Bronchial epithelial cell (primary cell): ENCODE measurements around the gene PTBP3. TPM values are rescaled to one million over a fixed set of nuclear protein-coding genes. Genes with fewer than 3 reads are reported as not detected.

ENCODE experiments used
- DNase-seq: peaks from one replicate; pipeline ENCODE4 v3.0.0-alpha.2; 2010; ENCODE audit warnings: low read depth
- FAIRE-seq: peaks from 2 replicates; lab custom pipeline; 2011; peaks lifted over from hg19 to GRCh38; lab: Jason Lieb, UNC
- H3K27me3 ChIP-seq: 2 replicates; pipeline ENCODE4 v1.5.1; 2011; ENCODE audit warnings: low read length; ENCODE audit not compliant: control insufficient read depth, insufficient read depth
- H3K36me3 ChIP-seq: 2 replicates; pipeline ENCODE4 v1.5.1; 2011; ENCODE audit warnings: low read length; ENCODE audit not compliant: control insufficient read depth, insufficient read depth
- H3K4me3 ChIP-seq: 2 replicates; pipeline ENCODE4 v1.5.1; 2011; ENCODE audit warnings: mild to moderate bottlenecking, low read depth, low read length, control low read depth
- total RNA-seq: library from RNA; depleted of rRNA; stranded (reverse); fragments of >200 nt; gene quantifications from 2 replicates; pipeline ENCODE4 v1.2.1, GENCODE V29; 2014
- TF ChIP-seq, protein P1 (sequence below): IDR thresholded peaks from 2 replicates; pipeline ENCODE4 v1.5.1; 2011; ENCODE audit warnings: mild to moderate bottlenecking, moderate library complexity, low read length, control low read depth, inconsistent platforms; ENCODE audit not compliant: insufficient read depth, severe bottlenecking

Gene PTBP3
- total RNA-seq, 1 donor from 2014 or later, result 62.4 TPM

DNA sequence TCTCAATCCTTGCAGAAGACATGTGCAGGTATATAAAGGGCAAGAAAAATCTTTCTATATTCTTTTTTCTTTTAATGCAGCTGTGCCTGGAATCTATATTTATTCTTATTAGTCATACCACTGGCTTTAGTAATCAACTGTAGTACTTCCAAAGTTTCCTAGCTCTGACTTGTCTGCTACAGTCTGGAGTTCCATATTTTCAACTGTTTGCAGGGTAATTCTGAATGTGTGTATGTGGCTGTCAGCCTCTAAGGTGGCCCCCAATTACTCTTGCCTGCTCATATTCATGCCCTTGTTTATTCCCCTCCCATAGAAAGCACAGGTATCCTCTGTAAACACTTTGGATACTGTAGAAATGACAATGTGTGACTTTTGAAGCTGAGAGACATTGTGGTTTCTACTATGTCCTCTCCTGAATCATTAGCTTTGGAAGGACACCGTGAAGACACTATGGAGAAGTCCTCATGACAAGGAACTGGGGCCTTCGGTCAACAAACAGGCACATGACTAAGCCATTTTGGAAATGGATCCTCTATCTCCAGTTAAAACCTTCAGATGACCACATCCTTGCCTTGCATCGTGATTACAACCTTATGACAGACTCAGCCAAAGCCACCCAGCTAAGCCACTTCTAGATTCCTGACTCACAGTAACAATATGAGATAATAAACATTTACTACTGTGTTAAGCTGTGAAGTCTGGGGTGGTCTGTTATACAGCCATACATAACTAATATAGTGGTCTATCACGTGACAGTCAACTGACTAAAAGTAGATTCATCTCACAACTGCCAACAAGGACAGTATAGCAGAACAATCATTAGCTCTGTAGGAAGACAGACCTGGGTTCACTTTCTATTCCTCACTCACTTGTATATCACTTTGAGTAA is 108.8 kb downstream of the PTBP3 start:
- peak; percentile 61 for DNase-seq
- FAIRE-seq, result no peak
- TF ChIP-seq, protein P1, sequence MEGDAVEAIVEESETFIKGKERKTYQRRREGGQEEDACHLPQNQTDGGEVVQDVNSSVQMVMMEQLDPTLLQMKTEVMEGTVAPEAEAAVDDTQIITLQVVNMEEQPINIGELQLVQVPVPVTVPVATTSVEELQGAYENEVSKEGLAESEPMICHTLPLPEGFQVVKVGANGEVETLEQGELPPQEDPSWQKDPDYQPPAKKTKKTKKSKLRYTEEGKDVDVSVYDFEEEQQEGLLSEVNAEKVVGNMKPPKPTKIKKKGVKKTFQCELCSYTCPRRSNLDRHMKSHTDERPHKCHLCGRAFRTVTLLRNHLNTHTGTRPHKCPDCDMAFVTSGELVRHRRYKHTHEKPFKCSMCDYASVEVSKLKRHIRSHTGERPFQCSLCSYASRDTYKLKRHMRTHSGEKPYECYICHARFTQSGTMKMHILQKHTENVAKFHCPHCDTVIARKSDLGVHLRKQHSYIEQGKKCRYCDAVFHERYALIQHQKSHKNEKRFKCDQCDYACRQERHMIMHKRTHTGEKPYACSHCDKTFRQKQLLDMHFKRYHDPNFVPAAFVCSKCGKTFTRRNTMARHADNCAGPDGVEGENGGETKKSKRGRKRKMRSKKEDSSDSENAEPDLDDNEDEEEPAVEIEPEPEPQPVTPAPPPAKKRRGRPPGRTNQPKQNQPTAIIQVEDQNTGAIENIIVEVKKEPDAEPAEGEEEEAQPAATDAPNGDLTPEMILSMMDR, result no peak
- Histone ChIP-seq H3K4me3 (no peak overlapping the region), H3K27me3 (no peaks in the 10 kb centered on the region), H3K36me3 (peaks cover 4% of the 10 kb centered on the region)

DNA sequence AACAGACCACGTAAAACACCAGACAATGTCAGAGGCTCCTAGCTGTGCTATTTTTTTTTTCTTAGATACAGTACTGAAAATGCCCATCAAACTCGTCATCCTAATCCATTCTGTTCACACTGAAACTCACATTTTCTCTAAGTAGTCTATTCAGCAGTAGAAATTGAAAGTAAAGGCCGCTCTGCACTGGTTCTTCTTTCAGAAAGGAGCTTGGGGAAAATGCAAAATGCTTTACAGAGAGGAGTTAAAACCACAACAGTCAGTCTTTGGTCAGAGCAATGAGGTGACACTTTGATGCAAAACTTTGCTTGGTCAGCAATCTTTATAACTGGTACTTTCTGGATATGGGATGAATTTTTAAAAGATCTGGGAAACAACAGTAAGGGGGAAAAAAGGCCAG is 114.5 kb downstream of the PTBP3 start:
- peaks cover 5% of the 10 kb centered on the region for H3K36me3 ChIP-seq
- no peaks in the 10 kb centered on the region for H3K27me3 ChIP-seq
- no peak overlapping the region for H3K4me3 ChIP-seq
- DNase-seq, result no peak
- FAIRE-seq, result no peak
- TF ChIP-seq, protein P1, result no peak

DNA sequence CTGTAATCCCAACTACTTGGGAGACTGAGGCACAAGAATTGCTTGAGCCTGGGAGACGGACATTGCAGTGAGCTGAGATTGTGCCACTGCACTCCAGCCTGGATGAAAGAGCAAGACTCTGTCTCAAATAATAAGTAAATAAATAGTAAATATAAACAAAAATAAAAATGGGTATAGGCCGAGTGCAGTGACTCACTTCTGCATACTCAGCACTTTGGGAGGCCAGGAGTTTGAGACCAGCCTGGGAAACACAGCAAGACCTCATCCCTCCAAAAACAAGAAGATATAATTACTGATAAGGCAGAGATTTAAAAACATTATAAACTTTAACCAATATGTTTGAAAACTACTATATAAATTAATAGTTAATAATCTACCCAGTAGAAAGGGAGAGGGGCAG is 120.5 kb downstream of the PTBP3 start:
- TF ChIP-seq, protein P1, result no peak
- Histone ChIP-seq H3K36me3 (peaks cover 9% of the 10 kb centered on the region), H3K27me3 (no peaks in the 10 kb centered on the region), H3K4me3 (no peak overlapping the region)
- no peak for DNase-seq
- FAIRE-seq, result no peak

DNA sequence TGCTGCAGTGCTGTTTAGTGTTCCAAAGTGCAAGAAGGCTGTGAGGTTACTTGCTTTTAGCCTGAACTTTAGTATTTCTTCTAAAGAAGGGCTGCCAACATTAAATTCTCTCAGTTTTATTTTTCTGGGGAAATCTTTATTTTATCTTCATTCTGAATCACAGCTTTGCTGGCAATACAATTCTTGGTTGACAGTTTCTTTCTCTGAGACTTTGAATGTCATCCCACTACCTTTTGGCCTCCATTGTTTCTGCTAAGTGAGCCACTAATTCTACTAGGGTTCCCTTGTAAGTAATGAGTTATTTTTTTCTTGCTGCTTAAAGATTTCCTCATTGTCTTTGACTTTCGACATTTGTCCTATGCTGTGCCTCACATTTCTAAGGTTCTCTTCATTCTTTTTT is 126.0 kb downstream of the PTBP3 start:
- H3K4me3 ChIP-seq, result no peak overlapping the region
- H3K36me3 ChIP-seq, result peaks cover 6% of the 10 kb centered on the region
- DNase-seq (no peak), FAIRE-seq (no peak)
- no peaks in the 10 kb centered on the region for H3K27me3 ChIP-seq
- TF ChIP-seq, protein P1, result no peak

DNA sequence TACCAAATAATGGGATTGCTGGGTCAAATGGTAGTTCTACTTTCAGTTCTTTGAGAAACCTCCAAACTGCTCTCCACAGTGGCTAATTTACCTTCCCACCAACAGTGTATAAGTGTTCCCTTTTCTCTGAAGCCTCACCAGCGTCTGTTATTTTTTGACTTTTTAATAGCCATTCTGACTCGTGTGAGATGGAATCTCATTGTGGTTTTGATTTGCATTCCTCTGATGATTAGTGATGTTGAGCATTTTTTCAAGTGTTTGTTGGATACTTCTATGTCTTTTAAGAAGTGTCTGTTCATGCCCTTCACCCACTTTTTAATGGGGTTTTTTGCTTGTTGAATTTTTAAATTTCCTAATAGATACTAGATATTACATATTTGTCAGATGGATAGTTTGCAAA is 129.9 kb downstream of the PTBP3 start:
- no peak for FAIRE-seq
- peak; percentile 64 for DNase-seq
- Histone ChIP-seq H3K36me3 (no peaks in the 10 kb centered on the region), H3K27me3 (no peaks in the 10 kb centered on the region), H3K4me3 (no peak overlapping the region)
- TF ChIP-seq, protein P1, result no peak
